Measurements from ENCODE around the gene C11orf21. TPM values are rescaled to one million over a fixed set of nuclear protein-coding genes. Genes with fewer than 3 reads are reported as not detected.

Gene C11orf21
- total RNA-seq, 2 donors from 2014 or later: 0.26 to 0.33 TPM

DNA sequence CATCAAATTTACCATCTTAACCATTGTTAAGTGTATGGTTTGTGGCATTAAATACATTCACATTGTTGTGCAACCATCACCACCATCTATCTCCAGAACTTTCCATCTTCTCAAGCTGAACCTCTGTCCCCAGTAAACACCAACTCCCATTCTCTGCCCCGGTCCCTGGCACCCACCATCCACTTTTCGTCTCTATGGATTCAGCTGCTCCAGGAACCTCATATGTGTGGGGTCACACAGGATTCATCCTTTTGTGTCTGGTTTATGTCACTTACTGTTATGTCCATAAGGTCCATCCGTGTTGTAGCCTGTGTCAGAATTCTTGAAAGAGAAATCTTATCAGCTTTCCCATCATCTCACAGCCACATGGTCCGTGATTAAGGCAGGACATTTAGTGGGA, 16.4 kb upstream of the C11orf21 start:
- DNase-seq (no peak), ATAC-seq (no peak)
- no peaks in the 10 kb centered on the region for H3K36me3 ChIP-seq (replicated peaks in 1 of 2; ENCODE audit: insufficient read depth in 1 of 2, low read depth in 2 of 2)
- WGBS, 2 donors: 74 to 83% methylated on average over 4 of the region's 4 CpGs
- TF ChIP-seq POLR2A (IDR thresholded peaks at IDR 0.05): no peak
- TF ChIP-seq, protein P1, sequence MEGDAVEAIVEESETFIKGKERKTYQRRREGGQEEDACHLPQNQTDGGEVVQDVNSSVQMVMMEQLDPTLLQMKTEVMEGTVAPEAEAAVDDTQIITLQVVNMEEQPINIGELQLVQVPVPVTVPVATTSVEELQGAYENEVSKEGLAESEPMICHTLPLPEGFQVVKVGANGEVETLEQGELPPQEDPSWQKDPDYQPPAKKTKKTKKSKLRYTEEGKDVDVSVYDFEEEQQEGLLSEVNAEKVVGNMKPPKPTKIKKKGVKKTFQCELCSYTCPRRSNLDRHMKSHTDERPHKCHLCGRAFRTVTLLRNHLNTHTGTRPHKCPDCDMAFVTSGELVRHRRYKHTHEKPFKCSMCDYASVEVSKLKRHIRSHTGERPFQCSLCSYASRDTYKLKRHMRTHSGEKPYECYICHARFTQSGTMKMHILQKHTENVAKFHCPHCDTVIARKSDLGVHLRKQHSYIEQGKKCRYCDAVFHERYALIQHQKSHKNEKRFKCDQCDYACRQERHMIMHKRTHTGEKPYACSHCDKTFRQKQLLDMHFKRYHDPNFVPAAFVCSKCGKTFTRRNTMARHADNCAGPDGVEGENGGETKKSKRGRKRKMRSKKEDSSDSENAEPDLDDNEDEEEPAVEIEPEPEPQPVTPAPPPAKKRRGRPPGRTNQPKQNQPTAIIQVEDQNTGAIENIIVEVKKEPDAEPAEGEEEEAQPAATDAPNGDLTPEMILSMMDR (IDR thresholded peaks at IDR 0.05): no peak
- H3K27ac ChIP-seq: no peak overlapping the region
- intact Hi-C loops (cut with DNase I): no loop called here
- H3K4me1 ChIP-seq: peaks cover 20% of the 10 kb centered on the region
- H3K9me3 ChIP-seq: no peaks in the 10 kb centered on the region
- no peak overlapping the region for H3K4me3 ChIP-seq
- H3K27me3 ChIP-seq: no peaks in the 10 kb centered on the region

DNA sequence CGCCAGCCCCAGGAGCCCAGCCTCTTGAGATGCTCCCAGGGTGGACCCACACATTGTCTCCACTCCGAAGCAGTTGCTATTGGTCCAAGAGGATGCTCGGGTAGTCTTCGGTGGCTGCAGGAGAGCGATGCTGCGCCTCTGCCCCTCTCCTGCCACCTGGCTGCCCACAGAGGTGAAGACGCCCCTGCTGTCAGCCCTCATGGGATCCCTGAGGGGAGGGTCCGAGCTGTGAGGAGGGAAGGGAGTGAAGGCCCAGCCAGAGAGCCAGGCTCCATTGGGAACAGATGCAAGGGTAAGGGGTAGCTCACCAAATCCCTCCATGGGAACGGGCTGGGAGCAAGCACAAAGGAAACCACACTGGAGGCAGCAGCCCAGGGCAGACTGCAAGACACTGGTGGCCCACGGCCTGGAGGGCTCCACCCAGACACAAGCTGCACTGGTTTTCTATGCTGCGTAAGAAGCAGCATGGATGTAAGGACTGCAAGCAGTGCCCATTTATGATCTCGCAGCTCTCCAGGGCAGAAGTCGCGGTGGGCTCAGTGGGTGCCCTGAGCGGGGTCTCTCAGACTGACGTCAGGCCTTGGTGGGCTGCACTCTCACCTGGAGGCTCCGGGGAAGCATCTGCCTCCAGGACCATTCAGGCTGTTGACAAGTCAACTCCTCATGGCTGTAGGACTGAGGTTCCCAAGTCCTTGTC, 15.8 kb upstream of the C11orf21 start:
- peaks cover 20% of the 10 kb centered on the region for H3K4me1 ChIP-seq
- no peaks in the 10 kb centered on the region for H3K36me3 ChIP-seq (replicated peaks in 1 of 2; ENCODE audit: insufficient read depth in 1 of 2, low read depth in 2 of 2)
- peak in 1 of 4 donors; percentile 0 for DNase-seq
- H3K9me3 ChIP-seq: no peaks in the 10 kb centered on the region
- no peaks in the 10 kb centered on the region for H3K27me3 ChIP-seq
- TF ChIP-seq, protein P1 (IDR thresholded peaks at IDR 0.05): no peak
- TF ChIP-seq POLR2A (IDR thresholded peaks at IDR 0.05): no peak
- no peak for ATAC-seq
- WGBS, 2 donors: 87 to 95% methylated on average over 9 to 17 of the region's 17 CpGs
- no peak overlapping the region for H3K27ac ChIP-seq
- intact Hi-C loops (cut with DNase I): no loop called here
- H3K4me3 ChIP-seq: no peak overlapping the region

GRCh38 chr11:2316963-2317244, 15.2 kb upstream of the C11orf21 start:
- H3K27ac ChIP-seq: no peak overlapping the region
- no peaks in the 10 kb centered on the region for H3K9me3 ChIP-seq
- WGBS, 2 donors: 86 to 89% methylated on average over 3 of the region's 3 CpGs
- no peak for DNase-seq
- H3K4me1 ChIP-seq: peaks cover 20% of the 10 kb centered on the region
- H3K4me3 ChIP-seq: no peak overlapping the region
- no peak for ATAC-seq
- no peaks in the 10 kb centered on the region for H3K27me3 ChIP-seq
- intact Hi-C loops (cut with DNase I): no loop called here
- TF ChIP-seq, protein P1 (IDR thresholded peaks at IDR 0.05): no peak
- no peak for TF ChIP-seq POLR2A (IDR thresholded peaks at IDR 0.05)
- no peaks in the 10 kb centered on the region for H3K36me3 ChIP-seq (replicated peaks in 1 of 2; ENCODE audit: insufficient read depth in 1 of 2, low read depth in 2 of 2)

DNA sequence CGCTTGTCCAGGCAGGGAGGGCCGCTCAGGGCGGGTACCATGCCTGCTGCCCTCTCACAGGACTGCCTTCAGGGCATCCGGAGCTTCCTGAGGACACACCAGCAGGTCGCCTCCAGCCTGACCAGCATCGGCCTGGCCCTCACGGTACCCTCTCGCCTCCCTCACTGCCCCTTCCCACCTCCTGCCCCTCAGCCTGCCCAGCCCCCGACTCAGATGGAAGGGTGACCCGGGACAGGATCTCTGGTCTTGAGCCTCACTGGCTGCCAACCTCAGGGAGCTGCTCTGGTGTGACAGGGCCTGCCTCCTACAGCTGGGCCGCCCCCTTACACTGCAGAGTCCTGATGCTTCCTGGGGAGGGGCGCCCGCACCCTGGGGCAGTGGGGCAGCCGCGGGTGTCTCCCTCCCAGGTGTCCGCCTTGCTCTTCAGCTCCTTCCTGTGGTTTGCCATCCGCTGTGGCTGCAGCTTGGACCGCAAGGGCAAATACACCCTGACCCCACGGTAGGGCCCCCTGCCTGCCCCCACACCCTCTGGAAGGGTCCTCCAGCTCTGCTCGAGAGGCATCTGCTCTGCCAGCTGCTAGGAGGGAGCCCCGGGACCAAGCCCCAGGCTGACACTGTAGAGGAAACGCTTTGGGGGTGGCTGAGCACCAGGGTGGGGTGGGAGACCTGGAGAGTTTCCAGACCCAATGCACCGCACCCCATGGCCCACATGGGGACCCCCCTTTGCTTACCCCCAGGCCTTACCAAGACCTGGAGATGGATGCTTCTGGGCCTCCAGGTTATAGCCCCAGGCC, 14.6 kb upstream of the C11orf21 start:
- intact Hi-C loops (cut with DNase I): no loop called here

More for the DNA sequence above, 14.6 kb upstream of the C11orf21 start:
- Histone ChIP-seq H3K27ac (no peak overlapping the region), H3K27me3 (no peaks in the 10 kb centered on the region), H3K4me1 (peaks cover 20% of the 10 kb centered on the region), H3K4me3 (no peak overlapping the region), H3K9me3 (no peaks in the 10 kb centered on the region), H3K36me3 (replicated peaks in 1 of 2; ENCODE audit: insufficient read depth in 1 of 2, low read depth in 2 of 2) (no peaks in the 10 kb centered on the region)
- ATAC-seq (no peak), DNase-seq (peak in 2 of 4 donors; percentile 2 to 9)
- no peak for TF ChIP-seq POLR2A (IDR thresholded peaks at IDR 0.05)
- TF ChIP-seq, protein P1 (IDR thresholded peaks at IDR 0.05): no peak
- 87 to 100% methylated on average over 3 to 18 of the region's 23 CpGs for WGBS, 2 donors
